Subcutaneous adipose tissue (tissue), 4 donors: ENCODE measurements around the gene CRYGS. TPM values are rescaled to one million over a fixed set of nuclear protein-coding genes. Genes with fewer than 3 reads are reported as not detected.

Experiments
- total RNA-seq, 4 donors: library from RNA; depleted of rRNA; stranded (reverse); fragments of >200 nt; gene quantifications; one replicate each; pipeline ENCODE4 v1.1.0, GENCODE V29; 2016
- TF ChIP-seq, protein P1 (sequence below): fragments of 450-650 bp; IDR thresholded peaks from one replicate; pipeline ENCODE4 v1.5.1; 2016; ENCODE audit warnings: low read depth, mild to moderate bottlenecking, control low read depth, antibody characterized with exemption, moderate library complexity

CRYGS gene
- total RNA-seq, 4 donors from 2014 or later, result 2.3 to 7.9 (median 5.8) TPM

DNA sequence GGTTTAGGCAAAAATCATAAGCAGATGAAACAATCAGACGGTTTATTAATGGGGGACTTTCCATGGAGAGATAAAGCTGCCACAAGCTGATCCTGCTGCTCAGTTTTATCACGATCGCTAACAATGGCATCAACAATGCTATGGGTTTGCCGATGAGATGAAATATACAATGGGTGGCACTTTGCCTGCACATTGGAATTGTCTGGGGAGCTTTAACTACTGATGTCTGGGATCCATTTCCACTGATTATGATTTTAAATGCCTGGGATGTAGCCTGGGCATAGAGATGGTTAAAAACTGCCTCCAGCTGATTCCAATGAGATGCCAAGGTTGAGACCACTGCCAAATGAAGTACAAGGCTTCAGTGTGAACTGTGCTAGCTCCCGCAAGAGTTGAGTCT lies 30.8 kb downstream of the CRYGS start:
- TF ChIP-seq, protein P1, sequence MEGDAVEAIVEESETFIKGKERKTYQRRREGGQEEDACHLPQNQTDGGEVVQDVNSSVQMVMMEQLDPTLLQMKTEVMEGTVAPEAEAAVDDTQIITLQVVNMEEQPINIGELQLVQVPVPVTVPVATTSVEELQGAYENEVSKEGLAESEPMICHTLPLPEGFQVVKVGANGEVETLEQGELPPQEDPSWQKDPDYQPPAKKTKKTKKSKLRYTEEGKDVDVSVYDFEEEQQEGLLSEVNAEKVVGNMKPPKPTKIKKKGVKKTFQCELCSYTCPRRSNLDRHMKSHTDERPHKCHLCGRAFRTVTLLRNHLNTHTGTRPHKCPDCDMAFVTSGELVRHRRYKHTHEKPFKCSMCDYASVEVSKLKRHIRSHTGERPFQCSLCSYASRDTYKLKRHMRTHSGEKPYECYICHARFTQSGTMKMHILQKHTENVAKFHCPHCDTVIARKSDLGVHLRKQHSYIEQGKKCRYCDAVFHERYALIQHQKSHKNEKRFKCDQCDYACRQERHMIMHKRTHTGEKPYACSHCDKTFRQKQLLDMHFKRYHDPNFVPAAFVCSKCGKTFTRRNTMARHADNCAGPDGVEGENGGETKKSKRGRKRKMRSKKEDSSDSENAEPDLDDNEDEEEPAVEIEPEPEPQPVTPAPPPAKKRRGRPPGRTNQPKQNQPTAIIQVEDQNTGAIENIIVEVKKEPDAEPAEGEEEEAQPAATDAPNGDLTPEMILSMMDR, result no peak

- TF ChIP-seq, protein P1, result no peak
Observed at GRCh38 chr3:186512570-186513302, 31.4 kb downstream of the CRYGS start.

- TF ChIP-seq, protein P1, result no peak
Observed at GRCh38 chr3:186511702-186512101, 32.5 kb downstream of the CRYGS start.

GRCh38 chr3:186511245-186511644 lies 32.9 kb downstream of the CRYGS start:
- TF ChIP-seq, protein P1, result no peak

DNA sequence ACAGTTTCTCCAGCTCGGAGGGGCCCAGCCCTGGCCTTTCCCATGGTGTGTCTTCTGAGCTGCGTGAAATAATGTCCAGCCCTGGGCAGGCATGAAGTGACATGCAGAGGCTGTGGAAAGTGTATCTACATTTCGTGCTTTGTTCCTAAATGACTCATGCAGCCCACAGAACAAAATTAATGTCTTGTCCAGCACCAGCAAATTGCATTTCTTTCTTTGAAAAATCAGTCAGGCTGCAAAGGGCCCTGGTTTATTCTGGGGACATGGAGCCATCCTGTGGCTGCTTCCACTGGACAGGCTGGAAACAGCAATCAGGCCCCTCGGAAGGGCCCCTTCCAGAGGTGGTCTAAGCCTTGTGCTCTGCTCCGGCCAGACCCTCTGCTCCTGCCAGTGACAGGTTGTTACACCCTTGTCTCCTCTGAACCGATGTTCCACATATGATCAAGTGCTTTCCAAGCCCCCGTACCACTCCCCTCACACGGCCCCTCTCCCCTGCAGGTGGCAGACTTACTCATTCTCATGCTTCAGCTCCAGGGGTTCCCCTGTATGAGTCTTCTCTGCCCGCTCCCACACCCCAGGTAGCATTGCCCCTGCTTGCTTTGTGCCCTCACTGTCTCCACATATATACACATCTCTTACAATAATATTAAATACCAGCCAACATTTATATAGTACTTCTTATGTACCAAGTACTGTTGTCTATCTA lies 33.7 kb downstream of the CRYGS start:
- TF ChIP-seq, protein P1, result no peak

GRCh38 chr3:186509423-186509822 lies 34.8 kb downstream of the CRYGS start:
- TF ChIP-seq, protein P1, result no peak

DNA sequence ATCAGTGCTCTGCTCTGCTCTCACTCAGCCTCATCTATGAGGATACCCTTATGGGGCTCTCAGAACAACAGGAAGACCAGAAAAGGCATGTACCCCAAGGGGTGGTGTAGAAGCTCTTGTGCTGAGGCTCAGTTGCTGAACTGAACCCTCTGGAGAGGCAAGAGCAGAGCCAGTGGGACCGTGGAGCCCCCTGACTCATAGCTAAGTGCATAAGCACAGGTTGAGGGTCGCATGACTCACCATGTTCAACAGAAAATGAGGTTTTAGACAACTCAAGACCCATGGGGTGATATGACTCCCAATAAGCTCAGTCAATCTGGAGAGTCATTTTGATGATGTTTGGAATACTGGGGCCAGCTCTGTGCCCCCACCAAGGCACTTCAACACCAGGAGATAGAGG lies 37.3 kb downstream of the CRYGS start:
- TF ChIP-seq, protein P1, result no peak
